GM08714 (cell line): ENCODE measurements around the gene ME2.

ENCODE experiments used
- H3K4me3 ChIP-seq: fragments of 200-500 bp; sonication (Bioruptor generic); 2 replicates; pipeline ENCODE4 v1.5.1; 2014; ENCODE audit warnings: mild to moderate bottlenecking, low read length, inconsistent platforms
- ZNF274 ChIP-seq: IDR thresholded peaks from 2 replicates; pipeline ENCODE4 v1.6.1; 2012; ENCODE audit warnings: mild to moderate bottlenecking, low read depth, low read length

Gene ME2

GRCh38 chr18:50877545-50878265 is 1.2 kb upstream of the ME2 start:
- peak overlapping the region; percentile 93 for H3K4me3 ChIP-seq
- no peak for TF ChIP-seq ZNF274

- peak overlapping the region; percentile 93 for H3K4me3 ChIP-seq
- no peak for TF ChIP-seq ZNF274
Measured at GRCh38 chr18:50879302-50880118, 592 bp downstream of the ME2 start.

- H3K4me3 ChIP-seq: peak overlapping the region; percentile 93
- no peak for TF ChIP-seq ZNF274
Measured at GRCh38 chr18:50880119-50880465, 1.2 kb downstream of the ME2 start.

GRCh38 chr18:50880944-50881343 is 2.0 kb downstream of the ME2 start:
- H3K4me3 ChIP-seq: peak overlapping the region; percentile 41; the same call in 1 of the 2 replicates

GRCh38 chr18:50886929-50887328 is 8.0 kb downstream of the ME2 start:
- no peak overlapping the region for H3K4me3 ChIP-seq
- no peak for TF ChIP-seq ZNF274

- H3K4me3 ChIP-seq: no peak overlapping the region
- no peak for TF ChIP-seq ZNF274
Measured at GRCh38 chr18:50895350-50896045, 16.6 kb downstream of the ME2 start.

- TF ChIP-seq ZNF274: no peak
- no peak overlapping the region for H3K4me3 ChIP-seq
Measured at GRCh38 chr18:50896093-50896492, 17.2 kb downstream of the ME2 start.

- TF ChIP-seq ZNF274: no peak
- no peak overlapping the region for H3K4me3 ChIP-seq
Measured at GRCh38 chr18:50898919-50899318, 20.0 kb downstream of the ME2 start.

GRCh38 chr18:50902797-50903196 is 23.9 kb downstream of the ME2 start:
- H3K4me3 ChIP-seq: no peak overlapping the region
- TF ChIP-seq ZNF274: no peak

- H3K4me3 ChIP-seq: no peak overlapping the region
- no peak for TF ChIP-seq ZNF274
Measured at GRCh38 chr18:50906843-50907242, 27.9 kb downstream of the ME2 start.

GRCh38 chr18:50909261-50909660 is 30.3 kb downstream of the ME2 start:
- no peak for TF ChIP-seq ZNF274
- no peak overlapping the region for H3K4me3 ChIP-seq

GRCh38 chr18:50911006-50911405 is 32.1 kb downstream of the ME2 start:
- no peak overlapping the region for H3K4me3 ChIP-seq
- no peak for TF ChIP-seq ZNF274

GRCh38 chr18:50917021-50917420 is 38.1 kb downstream of the ME2 start:
- no peak for TF ChIP-seq ZNF274
- H3K4me3 ChIP-seq: no peak overlapping the region

GRCh38 chr18:50918153-50918552 is 39.2 kb downstream of the ME2 start:
- TF ChIP-seq ZNF274: no peak

GRCh38 chr18:50924372-50924771 is 45.5 kb downstream of the ME2 start:
- H3K4me3 ChIP-seq: no peak overlapping the region
- no peak for TF ChIP-seq ZNF274

More at GRCh38 chr18:50918153-50918552, 39.2 kb downstream of the ME2 start:
- H3K4me3 ChIP-seq: no peak overlapping the region
